Heart right ventricle (tissue), 16 donors: ENCODE data around the gene COL6A2. TPM values are rescaled to one million over a fixed set of nuclear protein-coding genes. Genes with fewer than 3 reads are reported as not detected.
A peak's percentile ranks its signal among the peaks of the same experiment; 100 is the strongest.

Experiments used
- ATAC-seq, 8 donors: fragments of 200-7000 bp; cut with Tn5 transposase; one replicate each; pipeline ENCODE4 v1.9.1; 2020; ENCODE audit warnings: mild to moderate bottlenecking in 8 of 8, moderate library complexity in 8 of 8, moderate number of reproducible peaks in 1 of 8
- DNase-seq, 2 donors: peaks; one replicate each; pipeline ENCODE4 v3.0.0-alpha.2; 2020
- H3K27ac ChIP-seq, 10 donors: fragments of 200-600 bp; sonication (generic) in 2 of 10; one replicate each; pipeline versions ENCODE4 v1.5.0 to v1.8.0; 2020 to 2022; ENCODE audit warnings: mild to moderate bottlenecking in 3 of 10
- H3K27me3 ChIP-seq, 7 donors: fragments of 200-600 bp; one replicate each; pipeline ENCODE4 v1.8.0; 2021 to 2022; ENCODE audit warnings: mild to moderate bottlenecking in 2 of 7
- H3K36me3 ChIP-seq, 9 donors: fragments of 200-600 bp; sonication (generic) in 1 of 9; one replicate each; pipeline versions ENCODE4 v1.5.0 to v1.8.0; 2020 to 2022; ENCODE audit warnings: mild to moderate bottlenecking in 2 of 9
- H3K4me1 ChIP-seq, 9 donors: fragments of 200-600 bp; sonication (generic) in 1 of 9; one replicate each; pipeline versions ENCODE4 v1.5.0 to v1.8.0; 2020 to 2022; ENCODE audit warnings: mild to moderate bottlenecking in 4 of 9
- H3K4me3 ChIP-seq, 10 donors: fragments of 200-600 bp; sonication (generic) in 2 of 10; one replicate each; pipeline versions ENCODE4 v1.5.0 to v1.8.0; 2020 to 2022; ENCODE audit warnings: mild to moderate bottlenecking in 7 of 10, moderate library complexity in 2 of 10
- H3K9me3 ChIP-seq, 11 donors: fragments of 200-600 bp in 10 of 11; sonication (generic) in 2 of 11; one replicate each; pipeline versions ENCODE4 v1.5.0 to v1.8.0; 2013 to 2022; ENCODE audit warnings: mild to moderate bottlenecking in 2 of 11, control low read depth in 1 of 11, moderate library complexity in 1 of 11
- CTCF ChIP-seq, 9 donors: fragments of 200-600 bp; sonication (generic) in 2 of 9; IDR thresholded peaks; one replicate each; pipeline versions ENCODE4 v1.5.0 to v1.8.0; 2021 to 2022; ENCODE audit warnings: antibody characterized with exemption in 9 of 9, mild to moderate bottlenecking in 5 of 9, moderate library complexity in 1 of 9
- WGBS, 2 donors: extraction: QIAGEN DNeasy Blood & Tissue Kit; methylation state at CpG; one replicate each; pipeline ENCODE4 v1.1.7; 2013; ENCODE audit warnings: inconsistent platforms in 1 of 2; 5-methylcytosine and 5-hydroxymethylcytosine counted together
- intact Hi-C, 10 donors: fragments of 100-400 bp; cut with DNase I; formaldehyde crosslinking; loops; one replicate each; pipeline versions ENCODE4 v1.11.1 to v1.14.2; 2022
- polyA plus RNA-seq, 2 donors: library from polyadenylated mRNA; stranded (reverse); fragments of 200-250 nt; gene quantifications; one replicate each; pipeline ENCODE4 v1.2.3, GENCODE V29; 2013
- total RNA-seq, 10 donors: library from RNA; stranded (reverse); fragmentation: NEBNext Ultra II Directional in 3 of 10; extraction: Animal tissue kit (Norgen Biotek cat#: 25700) in 3 of 10; gene quantifications; one replicate each; pipeline versions ENCODE4 v1.2.1 to v1.2.4, GENCODE V29; 2021 to 2023
- donor health status: Arrhythmogenic right ventricular cardiomyopathy.
- donor health status: ischemic (EF 13 %, LVEDD 7.1; RV severe dilation, severe dysfunction).
- donor health status: healthy with polysubstance abuse.
- donor health status: DM: no; HTN: yes; CAD: no.
- donor health status: DM: no; HTN: no; CAD: no.
- donor health status: ischemic (EF 25% LVEDD 6.9; RV normal size, moderate dysfunction).
- donor health status: ischemic (EF 25% LVEDD 5.7; RV mildly dilated, moderate dysfunction).
- donor health status: healthy.
- donor health status: DM: yes; HTN: yes; CAD: no.
- donor health status: Ischemic cardiomyopathy.
- donor health status: ischemic (EF 35%, LVEDD 5.7; RV mildly dilated, moderate dysfunction).
- donor health status: nonischemic (EF 11% LVEDD 7.7; RV severe dilation, severe dysfunction).
- donor health status: DM: yes; HTN: yes; CAD: no.
- donor health status: PGD.
- donor health status: ischemic (EF 29% LVEDD 5.4; RV normal size, mild dysfunction).
- donor health status: nonischemic (EF 23%, LVEDD 6.1; RV moderate dilation, normal function).

Gene COL6A2
- total and polyA plus RNA-seq, 12 donors: 76.6 to 370 (median 162) TPM

GRCh38 chr21:46065914-46066551 lies 31.9 kb upstream of the COL6A2 start:
- peak in 1 of 2 donors; percentile 39 for DNase-seq
- WGBS, 2 donors: 52 to 64% methylated on average over 23 of the region's 23 CpGs
- H3K9me3 ChIP-seq: peaks cover 0 to 25% (median 0%) of the 10 kb centered on the region in 11 donors
- H3K4me3 ChIP-seq: peak overlapping the region in 3 of 10 donors; percentile 13 to 36 (median 26)
- H3K36me3 ChIP-seq: no peaks in the 10 kb centered on the region
- ATAC-seq: peak in 5 of 8 donors; percentile 24 to 53 (median 34)
- peak overlapping the region; percentile 19 to 88 (median 82) for H3K27ac ChIP-seq
- intact Hi-C loops: loop anchor here in 1 of 10 donors (1.0 to 5.0 kb wide), 2 partner anchors 31 to 94 kb away; no protein-coding TSS in a partner anchor
- peaks cover 0 to 16% (median 4%) of the 10 kb centered on the region in 7 donors for H3K27me3 ChIP-seq
- peaks cover 15 to 43% (median 31%) of the 10 kb centered on the region in 9 donors for H3K4me1 ChIP-seq
- no peak for TF ChIP-seq CTCF (IDR thresholded peaks at IDR 0.05)

- H3K27me3 ChIP-seq: peaks cover 0 to 16% (median 4%) of the 10 kb centered on the region in 7 donors
- H3K4me3 ChIP-seq: no peak overlapping the region
- peaks cover 0 to 18% (median 0%) of the 10 kb centered on the region in 11 donors for H3K9me3 ChIP-seq
- no peak for TF ChIP-seq CTCF (IDR thresholded peaks at IDR 0.05)
- intact Hi-C loops: loop anchor here in 1 of 10 donors (5.0 kb wide), 1 partner anchor 94 kb away; no protein-coding TSS in a partner anchor
- WGBS, 2 donors: 30 to 35% methylated on average over 29 of the region's 29 CpGs
- peak overlapping the region; percentile 19 to 88 (median 82) for H3K27ac ChIP-seq
- H3K4me1 ChIP-seq: peaks cover 15 to 36% (median 31%) of the 10 kb centered on the region in 9 donors
- ATAC-seq (peak; percentile 18 to 68 (median 34)), DNase-seq (peak in 1 of 2 donors; percentile 57)
- no peaks in the 10 kb centered on the region for H3K36me3 ChIP-seq
These were observed 31.2 kb upstream of the COL6A2 start for GRCh38 chr21:46066591-46067331.

- Histone ChIP-seq H3K9me3 (peaks cover 0 to 10% (median 0%) of the 10 kb centered on the region in 11 donors), H3K27ac (peak overlapping the region in 9 of 10 donors; percentile 74 to 88 (median 82)), H3K4me3 (no peak overlapping the region), H3K4me1 (peaks cover 15 to 36% (median 31%) of the 10 kb centered on the region in 9 donors), H3K36me3 (no peaks in the 10 kb centered on the region), H3K27me3 (peaks cover 0 to 13% (median 4%) of the 10 kb centered on the region in 7 donors)
- ATAC-seq (no peak), DNase-seq (peak in 1 of 2 donors; percentile 17)
- 74% methylated on average over 32 of the region's 32 CpGs for WGBS, 2 donors
- no peak for TF ChIP-seq CTCF (IDR thresholded peaks at IDR 0.05)
- intact Hi-C loops: loop anchor here in 1 of 10 donors (5.0 kb wide), 1 partner anchor 95 kb away; no protein-coding TSS in a partner anchor
These were observed 30.3 kb upstream of the COL6A2 start for GRCh38 chr21:46067505-46068201.
